Right lobe of liver (tissue), 4 donors: ENCODE data around the gene PSMB8.

ENCODE experiments used
- CTCF ChIP-seq, 4 donors: fragments of 200-600 bp in 3 of 4; fragments of 450-650 bp in 1 of 4; IDR thresholded peaks; one replicate each; pipeline versions ENCODE4 v1.5.1 to v1.8.0; 2016 to 2022; ENCODE audit warnings: antibody characterized with exemption in 4 of 4, mild to moderate bottlenecking in 2 of 4
- POLR2A ChIP-seq: fragments of 450-650 bp; IDR thresholded peaks from one replicate; pipeline ENCODE4 v1.6.1; 2017; ENCODE audit warnings: antibody characterized with exemption, mild to moderate bottlenecking
- donor health status: DM: no; HTN: no; CAD: no.
- donor health status: DM: no; HTN: no; CAD: no.
- donor health status: DM: no; HTN: yes; CAD: no.

- TF ChIP-seq POLR2A: no peak
- no peak for TF ChIP-seq CTCF (IDR thresholded peaks at IDR 0.05)
Measured at GRCh38 chr6:32835167-32835893, 8.5 kb downstream of the PSMB8 start.
